HepG2 (cell line): ENCODE results near the gene RNASE13. TPM values are rescaled to one million over a fixed set of nuclear protein-coding genes. Genes with fewer than 3 reads are reported as not detected.

ENCODE experiments used
- ATAC-seq: fragments of 200-7000 bp; cut with Tn5 transposase; 3 replicates; pipeline ENCODE4 v1.9.1; 2020; ENCODE audit warnings: mild to moderate bottlenecking, moderate library complexity
- BruUV-seq: library from RNA; stranded (reverse); fragments of 400-500 nt; replicated peaks from 2 replicates; lab custom pipeline; 2021; lab: Mats Ljungman, UMichigan
- CTCF ChIA-PET: fragments of 300-600 bp; formaldehyde crosslinking; extraction: SDS; loops from one replicate; lab custom pipeline; 2021; ENCODE audit warnings: low total read pairs, inconsistent platforms, low intra/inter-chr PET ratio; lab: Yijun Ruan, JAX
- POLR2A ChIA-PET: fragments of 350-600 bp; sonication (Branson Sonifier 250); formaldehyde crosslinking; loops from one replicate; lab custom pipeline; 2020; ENCODE audit warnings: antibody characterized with exemption, inconsistent platforms; lab: Yijun Ruan, JAX
- DNase-seq: peaks from one replicate; pipeline ENCODE4 v3.0.0-alpha.2; 2015; ENCODE audit warnings: low spot score
- FAIRE-seq: peaks from 3 replicates; lab custom pipeline; 2011; peaks lifted over from hg19 to GRCh38; lab: Jason Lieb, UNC
- H2AFZ ChIP-seq: one replicate; pipeline ENCODE4 v1.6.1; 2011; ENCODE audit warnings: low read length, inconsistent platforms
- H3K27ac ChIP-seq: fragments of 300-600 bp; 3 replicates; pipeline ENCODE4 v1.8.0; 2011; ENCODE audit warnings: mixed run types, mild to moderate bottlenecking, mixed read lengths, low read length, inconsistent platforms; ENCODE audit not compliant: insufficient read depth; ENCODE audit errors: extremely low read length
- H3K27me3 ChIP-seq, 2 experiments: fragments of 200-600 bp in 1 of 2; 2 replicates in 1 of 2; 3 replicates in 1 of 2; pipeline versions ENCODE4 v1.6.0 to v1.8.0; 2011; ENCODE audit warnings: low read length in 2 of 2, mild to moderate bottlenecking in 2 of 2, moderate library complexity in 2 of 2, inconsistent platforms in 1 of 2; ENCODE audit not compliant: insufficient read depth in 2 of 2, control insufficient read depth in 1 of 2
- H3K36me3 ChIP-seq, 2 experiments: fragments of 200-600 bp in 1 of 2; replicated peaks in 1 of 2; 2 replicates in 1 of 2; 3 replicates in 1 of 2; pipeline versions ENCODE4 v1.5.1 to v1.8.0; 2011; ENCODE audit warnings: low read length in 2 of 2, inconsistent platforms in 1 of 2; ENCODE audit not compliant: insufficient read depth in 2 of 2, control insufficient read depth in 1 of 2
- H3K4me1 ChIP-seq: 2 replicates; pipeline ENCODE4 v1.5.1; 2012; ENCODE audit warnings: low read length, inconsistent platforms; ENCODE audit not compliant: insufficient read depth
- H3K4me2 ChIP-seq: 2 replicates; pipeline ENCODE4 v1.6.0; 2011; ENCODE audit warnings: low read depth, low read length, inconsistent platforms
- H3K4me3 ChIP-seq, 3 experiments: fragments of 200-600 bp in 1 of 3; sonication (generic), shearing (Covaris generic) in 1 of 3; replicated peaks in 1 of 3; 2 replicates each; pipeline ENCODE4 v1.5.1; 2011 to 2016; ENCODE audit warnings: low read length in 3 of 3, inconsistent platforms in 2 of 3, low read depth in 2 of 3, mild to moderate bottlenecking in 2 of 3, control low read depth in 1 of 3, mixed read lengths in 1 of 3; ENCODE audit not compliant: insufficient read depth in 1 of 3
- H3K79me2 ChIP-seq: one replicate; pipeline ENCODE4 v1.6.1; 2011; ENCODE audit warnings: low read length, inconsistent platforms; ENCODE audit not compliant: insufficient read depth
- H3K9ac ChIP-seq: 2 replicates; pipeline ENCODE4 v1.6.0; 2011; ENCODE audit warnings: mild to moderate bottlenecking, low read depth, low read length, inconsistent platforms; ENCODE audit not compliant: insufficient read depth
- H3K9me3 ChIP-seq: 2 replicates; pipeline ENCODE4 v1.5.1; 2012; ENCODE audit warnings: mild to moderate bottlenecking, low read length
- H4K20me1 ChIP-seq: 2 replicates; pipeline ENCODE4 v1.6.0; 2011; ENCODE audit warnings: inconsistent platforms, mild to moderate bottlenecking, low read length, moderate library complexity; ENCODE audit not compliant: insufficient read depth
- BHLHE40 ChIP-seq: IDR thresholded peaks from 2 replicates; pipeline ENCODE4 v1.6.1; 2011; ENCODE audit warnings: low read length, improper control_type of control experiment
- BORCS8-MEF2B ChIP-seq: sonication (generic); formaldehyde crosslinking; IDR thresholded peaks from 2 replicates; pipeline ENCODE4 v1.8.0; 2022; ENCODE audit warnings: mild to moderate bottlenecking, missing genetic modification reagents
- CBX2 ChIP-seq, 2 experiments: fragments of 200-600 bp in 1 of 2; sonication (generic); formaldehyde crosslinking in 1 of 2; IDR thresholded peaks; 2 replicates each; pipeline versions ENCODE4 v1.7.0 to v1.8.1; 2018 to 2022; ENCODE audit warnings: low read depth in 2 of 2, low read length in 1 of 2, mild to moderate bottlenecking in 1 of 2, missing genetic modification reagents in 1 of 2
- MXD1 ChIP-seq: sonication (generic); formaldehyde crosslinking; IDR thresholded peaks from 2 replicates; pipeline ENCODE4 v1.4.0; 2020; ENCODE audit warnings: mild to moderate bottlenecking, missing genetic modification reagents
- RBFOX2 ChIP-seq: fragments of 200-400 bp; formaldehyde crosslinking; IDR thresholded peaks from 2 replicates; pipeline ENCODE4 v1.6.1; 2017; ENCODE audit warnings: low read depth, mild to moderate bottlenecking, low read length
- ZNF205 ChIP-seq: IDR thresholded peaks from 2 replicates; pipeline ENCODE4 v1.6.1; 2018; ENCODE audit warnings: missing biosample characterization, missing genetic modification reagents
- ZNF839 ChIP-seq: sonication (generic); formaldehyde crosslinking; IDR thresholded peaks from 2 replicates; pipeline ENCODE4 v1.4.0; 2020; ENCODE audit warnings: missing genetic modification reagents, mild to moderate bottlenecking, borderline replicate concordance
- WGBS: methylation state at CpG from one replicate; pipeline ENCODE4 v1.1.6; 2017; ENCODE audit warnings: low lambda C conversion rate; 5-methylcytosine and 5-hydroxymethylcytosine counted together
- in situ Hi-C: cut with HindIII; loops from 2 replicates; pipeline ENCODE4 v1.10.0; 2017; ENCODE audit warnings: low pct_unique_long_range_greater_than_20kb; ENCODE audit not compliant: extremely low pct_ligation_motif_present
- intact Hi-C: fragments of 100-400 bp; cut with micrococcal nuclease; formaldehyde crosslinking; loops from one replicate; pipeline ENCODE4 v1.10.0; 2022; ENCODE audit not compliant: unreplicated experiment
- polyA plus RNA-seq, 8 experiments: library from polyadenylated mRNA; depleted of rRNA in 3 of 8; stranded (reverse) in 7 of 8; unstranded in 1 of 8; fragments of >200 nt; fragmentation: Illumina TruSeq in 4 of 8; extraction: Trizol in 4 of 8; gene quantifications; 2 replicates each; pipeline versions ENCODE4 v1.2.1 to v1.2.3, GENCODE V29; 2011 to 2016; ENCODE audit warnings: low read depth in 4 of 8, missing spikeins in 1 of 8, mixed read lengths in 1 of 8; ENCODE audit not compliant: insufficient read depth in 1 of 8
- total RNA-seq, 5 experiments: library from RNA; depleted of rRNA; stranded (reverse); fragments of >200 nt; fragmentation: Illumina TruSeq; extraction: Trizol; gene quantifications; 2 replicates each; pipeline ENCODE4 v1.2.3, GENCODE V29; 2016; ENCODE audit warnings: low read depth in 1 of 5
- TF ChIP-seq, protein P1 (sequence below): sonication (generic); formaldehyde crosslinking; IDR thresholded peaks from 2 replicates; pipeline ENCODE4 v1.8.1; 2023; ENCODE audit warnings: mild to moderate bottlenecking, missing genetic modification reagents

RNASE13 gene
- total and polyA plus RNA-seq, 2 of the 13 experiments (the other 11 are each of a cell fraction or from before 2014, with no cell fraction given), result 1.0 TPM; not detected in 1

GRCh38 chr14:21073921-21074320 is 39.3 kb upstream of the RNASE13 start:
- Histone ChIP-seq H3K27ac (no peak overlapping the region), H3K9me3 (no peaks in the 10 kb centered on the region), H3K4me1 (peaks cover 29% of the 10 kb centered on the region)
- DNase-seq, result no peak
- POLR2A ChIA-PET, result interaction anchor here (0.9 to 4.3 kb wide), 7 partner anchors 10 to 59 kb away, joined by 3 to 84 read pairs (median 4); partner anchors contain the start of gene ZNF219
- TF ChIP-seq, protein P1, sequence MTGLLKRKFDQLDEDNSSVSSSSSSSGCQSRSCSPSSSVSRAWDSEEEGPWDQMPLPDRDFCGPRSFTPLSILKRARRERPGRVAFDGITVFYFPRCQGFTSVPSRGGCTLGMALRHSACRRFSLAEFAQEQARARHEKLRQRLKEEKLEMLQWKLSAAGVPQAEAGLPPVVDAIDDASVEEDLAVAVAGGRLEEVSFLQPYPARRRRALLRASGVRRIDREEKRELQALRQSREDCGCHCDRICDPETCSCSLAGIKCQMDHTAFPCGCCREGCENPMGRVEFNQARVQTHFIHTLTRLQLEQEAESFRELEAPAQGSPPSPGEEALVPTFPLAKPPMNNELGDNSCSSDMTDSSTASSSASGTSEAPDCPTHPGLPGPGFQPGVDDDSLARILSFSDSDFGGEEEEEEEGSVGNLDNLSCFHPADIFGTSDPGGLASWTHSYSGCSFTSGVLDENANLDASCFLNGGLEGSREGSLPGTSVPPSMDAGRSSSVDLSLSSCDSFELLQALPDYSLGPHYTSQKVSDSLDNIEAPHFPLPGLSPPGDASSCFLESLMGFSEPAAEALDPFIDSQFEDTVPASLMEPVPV (CRISPR knock-in tag), result 0 out of 2 replicates have a peak, but pooled peaks have one; percentile 38
- 0 out of 2 replicates have a peak, but pooled peaks have one; percentile 48 for TF ChIP-seq BORCS8-MEF2B (CRISPR knock-in tag)
- peak; percentile 5; the same call in 1 of the 2 replicates for TF ChIP-seq RBFOX2
- TF ChIP-seq ZNF205 (CRISPR knock-in tag), result no peak
- no peak for TF ChIP-seq CBX2 (IDR thresholded peaks at IDR 0.05; ENCODE audit: low read depth, low read length)
- TF ChIP-seq CBX2 (CRISPR knock-in tag; IDR thresholded peaks at IDR 0.05; ENCODE audit: low read depth), result no peak
- TF ChIP-seq MXD1, result no peak
- no peak for TF ChIP-seq BHLHE40
- 0 out of 2 replicates have a peak, but pooled peaks have one; percentile 48 for TF ChIP-seq ZNF839 (CRISPR knock-in tag)
- TF ChIP-seq, all 625 proteins: peak for 4
- Histone ChIP-seq H3K27me3 (peaks cover 0 to 7% of the 10 kb centered on the region in 2 experiments; a peak in 1 of 5 replicates), H3K4me2 (no peak overlapping the region), H3K36me3 (peaks cover 27 to 46% of the 10 kb centered on the region in 2 experiments), H2AFZ (no peak overlapping the region), H3K4me3 (no peak overlapping the region), H4K20me1 (no peaks in the 10 kb centered on the region), H3K79me2 (peaks cover 6% of the 10 kb centered on the region), H3K9ac (no peak overlapping the region)
- no TSS peak for BruUV-seq
- ATAC-seq (no peak), FAIRE-seq (no peak)
- CTCF ChIA-PET, result no interaction called here
- intact Hi-C loops (no loop called here), in situ Hi-C loops (no loop called here)
- 80% methylated on average over 4 of the region's 9 CpGs for WGBS
